AG09319 (cell line): ENCODE data around the gene MRPL41.
A peak's percentile ranks its signal among the peaks of the same experiment; 100 is the strongest.

Source experiments
- DNase-seq: peaks from one replicate; pipeline ENCODE4 v3.0.0-alpha.2; 2010; ENCODE audit warnings: low read depth; ENCODE audit errors: extremely low read depth
- TF ChIP-seq, protein P1 (sequence below): IDR thresholded peaks from 2 replicates; pipeline ENCODE4 v1.5.1; 2011; ENCODE audit warnings: low read depth, mild to moderate bottlenecking, inconsistent platforms, low read length, moderate library complexity

The MRPL41 gene

DNA sequence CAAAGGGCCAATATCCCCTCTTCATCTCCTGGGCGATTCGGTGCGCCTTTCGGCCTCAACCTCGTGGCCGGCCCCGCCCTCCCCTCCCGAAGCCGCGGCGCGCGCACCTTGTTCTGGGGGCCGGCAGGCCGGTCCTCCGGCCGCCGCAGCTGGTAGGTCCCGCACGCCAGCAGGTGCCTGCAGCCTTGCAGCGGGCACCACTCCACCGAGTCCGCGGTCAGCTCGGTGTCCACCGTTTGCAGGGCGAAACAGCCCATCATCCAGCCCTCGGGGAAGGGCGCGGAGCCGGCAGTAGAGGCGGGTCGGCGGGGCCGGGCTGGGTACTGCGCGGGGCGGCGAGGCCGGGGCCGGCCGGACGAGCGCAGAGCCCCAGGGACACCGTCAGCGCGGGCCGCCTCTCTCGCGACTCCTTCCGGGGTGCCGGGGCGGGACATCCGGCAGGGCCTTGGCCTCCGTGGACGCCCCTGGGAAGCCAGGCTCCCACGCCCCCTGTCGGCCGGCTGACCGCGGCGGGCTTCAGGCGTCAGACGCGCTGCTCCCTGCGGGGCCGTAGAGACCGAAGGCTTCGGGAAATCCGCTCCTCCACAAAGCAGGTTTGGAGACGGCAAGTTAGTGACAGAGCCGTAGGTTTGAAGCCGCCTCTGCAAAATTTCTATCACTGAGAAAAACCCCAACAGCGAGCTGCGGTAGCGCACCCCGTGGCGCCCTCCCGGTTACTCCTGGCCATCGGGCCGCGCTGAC lies 27.0 kb downstream of the MRPL41 start, which contains the start of gene DPH7:
Gene DPH7, minus strand, starts transcription at position 408 of the 741 bp plus-strand sequence. Its CDS starts 148 bp downstream, at position 260.
- TF ChIP-seq, protein P1, sequence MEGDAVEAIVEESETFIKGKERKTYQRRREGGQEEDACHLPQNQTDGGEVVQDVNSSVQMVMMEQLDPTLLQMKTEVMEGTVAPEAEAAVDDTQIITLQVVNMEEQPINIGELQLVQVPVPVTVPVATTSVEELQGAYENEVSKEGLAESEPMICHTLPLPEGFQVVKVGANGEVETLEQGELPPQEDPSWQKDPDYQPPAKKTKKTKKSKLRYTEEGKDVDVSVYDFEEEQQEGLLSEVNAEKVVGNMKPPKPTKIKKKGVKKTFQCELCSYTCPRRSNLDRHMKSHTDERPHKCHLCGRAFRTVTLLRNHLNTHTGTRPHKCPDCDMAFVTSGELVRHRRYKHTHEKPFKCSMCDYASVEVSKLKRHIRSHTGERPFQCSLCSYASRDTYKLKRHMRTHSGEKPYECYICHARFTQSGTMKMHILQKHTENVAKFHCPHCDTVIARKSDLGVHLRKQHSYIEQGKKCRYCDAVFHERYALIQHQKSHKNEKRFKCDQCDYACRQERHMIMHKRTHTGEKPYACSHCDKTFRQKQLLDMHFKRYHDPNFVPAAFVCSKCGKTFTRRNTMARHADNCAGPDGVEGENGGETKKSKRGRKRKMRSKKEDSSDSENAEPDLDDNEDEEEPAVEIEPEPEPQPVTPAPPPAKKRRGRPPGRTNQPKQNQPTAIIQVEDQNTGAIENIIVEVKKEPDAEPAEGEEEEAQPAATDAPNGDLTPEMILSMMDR, result peak; percentile 86
- DNase-seq, result peak; percentile 69

DNA sequence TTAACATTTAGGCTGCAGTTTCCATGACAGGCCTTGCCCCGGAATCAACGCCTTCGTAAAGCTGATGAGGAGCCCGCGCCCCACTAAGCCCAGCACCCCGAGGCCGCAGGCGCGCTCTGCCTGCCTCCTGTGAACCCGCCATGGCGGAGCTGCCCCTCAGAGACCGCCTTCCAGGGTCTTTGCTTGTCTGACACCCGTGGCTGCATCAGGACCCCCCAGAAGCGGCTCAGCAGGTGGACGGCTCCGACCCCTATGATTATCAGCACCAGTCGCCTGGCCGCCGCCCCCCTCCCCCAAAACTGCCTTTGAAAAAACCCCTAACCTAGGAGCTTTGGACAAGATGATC lies 27.6 kb downstream of the MRPL41 start:
- TF ChIP-seq, protein P1, result no peak
- no peak for DNase-seq

GRCh38 chr9:137580209-137580953 lies 28.7 kb downstream of the MRPL41 start:
- no peak for DNase-seq
- TF ChIP-seq, protein P1, result no peak

DNA sequence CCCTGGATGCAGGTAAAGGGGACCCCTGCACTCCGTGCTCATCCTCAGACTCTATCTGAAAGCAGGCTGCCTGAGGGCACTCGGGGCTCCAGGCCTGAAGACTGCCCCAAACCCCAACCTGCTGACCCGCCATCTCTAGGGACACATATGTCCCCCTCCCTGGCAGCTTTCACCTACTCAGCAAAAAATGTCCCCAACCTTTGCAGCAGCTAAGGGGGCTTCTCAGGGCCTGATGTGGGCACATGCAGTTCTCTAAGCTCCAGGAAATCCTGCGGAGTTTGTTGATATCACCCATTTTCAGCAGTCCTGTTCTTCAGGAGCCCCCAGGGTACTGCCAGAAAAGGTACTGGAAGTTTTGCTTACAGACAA lies 29.3 kb downstream of the MRPL41 start:
- TF ChIP-seq, protein P1, result no peak
- no peak for DNase-seq

DNA sequence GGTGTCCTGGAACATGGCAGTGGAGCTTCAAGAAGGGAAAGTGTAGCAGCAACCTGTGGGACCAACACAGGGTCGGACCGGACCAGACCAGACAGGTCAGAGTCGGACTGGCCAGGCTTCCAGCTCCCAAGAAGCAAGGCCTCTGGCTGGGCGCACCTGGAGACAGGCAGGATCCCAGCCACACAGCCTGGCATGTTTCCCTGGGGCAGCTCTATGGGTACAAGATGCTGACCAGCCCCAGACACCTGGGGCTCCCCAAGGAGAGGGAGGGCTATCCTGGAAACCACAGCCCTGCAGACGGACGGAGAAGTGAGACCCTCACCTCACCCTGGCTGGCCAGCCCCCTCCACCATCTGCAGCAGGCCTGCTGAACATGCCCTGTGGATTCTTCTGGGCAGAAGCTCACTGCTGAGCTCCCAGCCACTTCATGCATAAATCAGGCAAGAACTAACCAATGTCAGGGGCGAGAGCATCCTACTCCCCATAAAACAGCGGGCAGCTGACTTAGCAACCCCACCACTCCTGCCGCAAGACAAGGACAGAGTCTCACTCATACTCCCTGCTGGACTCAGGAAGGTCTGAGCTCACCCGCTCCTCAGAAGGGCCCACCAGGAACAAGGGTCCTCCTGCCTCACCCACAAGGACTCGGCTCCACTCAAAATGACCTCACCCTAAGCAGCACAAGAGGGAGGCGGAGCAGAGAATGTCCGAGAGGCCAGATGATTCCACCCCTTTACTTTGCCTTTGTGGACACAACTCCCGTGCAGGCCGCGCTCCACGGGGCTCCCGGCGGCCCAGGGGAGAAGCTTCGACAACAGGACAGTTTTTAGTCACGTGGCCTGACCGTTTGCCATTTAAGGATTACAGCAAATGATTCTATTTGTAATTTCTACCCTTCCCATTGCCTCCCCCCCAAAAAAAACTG lies 29.9 kb downstream of the MRPL41 start:
- no peak for DNase-seq
- TF ChIP-seq, protein P1, result no peak

DNA sequence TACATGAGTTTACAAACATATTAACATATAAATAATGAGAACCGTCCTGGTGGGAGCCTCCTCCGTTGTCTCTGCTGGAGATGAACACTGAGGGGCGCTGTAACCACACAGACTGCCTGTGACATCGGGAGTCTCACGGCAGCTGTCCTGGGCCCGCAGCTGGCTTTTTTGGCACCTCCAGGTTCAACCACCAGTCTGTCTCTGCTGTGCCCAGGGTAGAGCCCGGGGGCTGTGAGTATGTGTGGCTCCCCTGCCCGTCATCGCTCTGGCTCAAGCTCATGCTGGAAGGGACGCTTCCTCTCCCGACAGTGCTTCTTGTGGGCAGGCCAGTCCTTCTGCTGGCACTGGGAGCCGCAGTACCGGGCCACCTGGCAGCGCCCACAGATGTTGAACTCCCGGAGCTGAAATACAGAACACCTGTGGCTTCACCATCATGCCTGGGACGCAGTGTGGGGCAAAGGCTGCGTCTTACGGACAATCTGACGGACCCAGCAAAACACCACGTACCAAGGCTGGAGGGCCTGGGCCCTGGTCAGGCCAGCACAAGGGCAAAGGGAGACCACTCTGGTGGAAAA lies 30.7 kb downstream of the MRPL41 start:
- DNase-seq, result no peak
- TF ChIP-seq, protein P1, result no peak; the same call in none of the 2 replicates
